Mesodermal cell (in vitro differentiated cells): ENCODE results near the gene ADAMTS9.

ENCODE experiments used
- H3K27ac ChIP-seq: 2 replicates; pipeline ENCODE4 v1.7.0; 2013; ENCODE audit warnings: mild to moderate bottlenecking, low read depth, low read length, moderate library complexity; ENCODE audit not compliant: severe bottlenecking
- H3K36me3 ChIP-seq: 2 replicates; pipeline ENCODE4 v1.7.1; 2013; ENCODE audit warnings: mild to moderate bottlenecking, low read length, moderate library complexity; ENCODE audit not compliant: control insufficient read depth, insufficient read depth
- H3K4me1 ChIP-seq: one replicate; pipeline ENCODE4 v1.7.1; 2013; ENCODE audit warnings: mild to moderate bottlenecking, low read length; ENCODE audit not compliant: insufficient read depth, control insufficient read depth, poor library complexity, severe bottlenecking
- H3K4me3 ChIP-seq: 2 replicates; pipeline ENCODE4 v1.7.0; 2013; ENCODE audit warnings: low read length, control low read depth, mild to moderate bottlenecking; ENCODE audit not compliant: insufficient read depth, poor library complexity, severe bottlenecking; ENCODE audit errors: extremely low read depth
- H3K9me3 ChIP-seq: 2 replicates; pipeline ENCODE4 v1.7.1; 2013; ENCODE audit warnings: mild to moderate bottlenecking, low read length, moderate library complexity; ENCODE audit not compliant: control insufficient read depth
- WGBS, 2 experiments: methylation state at CpG; one replicate each; pipeline ENCODE4 v1.1.5; 2013; ENCODE audit warnings: missing lambda C conversion rate in 2 of 2; ENCODE audit not compliant: insufficient coverage in 2 of 2; 5-methylcytosine and 5-hydroxymethylcytosine counted together

Gene ADAMTS9

DNA sequence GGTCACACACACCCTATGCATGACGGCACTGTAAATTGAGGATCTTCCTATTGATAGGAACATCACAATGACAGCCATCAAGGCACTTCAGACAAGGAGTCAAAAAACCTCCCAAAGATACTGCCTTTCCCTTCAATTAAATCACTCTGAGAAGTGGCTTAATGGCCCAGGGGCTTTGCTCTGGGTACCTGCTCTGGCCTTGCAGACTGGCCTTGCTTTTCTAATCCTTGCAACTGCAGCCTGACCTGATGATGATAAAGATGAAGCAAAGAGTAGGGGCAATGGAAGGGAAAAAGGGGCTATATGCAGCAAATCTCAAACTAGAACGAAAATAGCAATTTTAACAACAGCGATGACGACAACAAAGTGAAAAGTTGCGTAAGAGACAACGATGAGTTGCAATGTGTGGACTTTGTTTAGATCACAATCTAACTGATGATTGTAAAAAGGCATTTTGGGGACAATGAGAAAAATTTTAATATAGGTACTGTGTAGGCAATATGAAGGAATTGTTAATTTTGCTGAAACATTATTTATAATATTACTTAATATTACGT, 14.6 kb downstream of the ADAMTS9 start:
- Histone ChIP-seq H3K36me3 (peaks cover 83% of the 10 kb centered on the region), H3K4me1 (peaks cover 19% of the 10 kb centered on the region), H3K27ac (no peak overlapping the region), H3K4me3 (no peak overlapping the region), H3K9me3 (no peaks in the 10 kb centered on the region)
- WGBS, 2 experiments: 95 to 98% methylated on average over 6 of the region's 7 CpGs

DNA sequence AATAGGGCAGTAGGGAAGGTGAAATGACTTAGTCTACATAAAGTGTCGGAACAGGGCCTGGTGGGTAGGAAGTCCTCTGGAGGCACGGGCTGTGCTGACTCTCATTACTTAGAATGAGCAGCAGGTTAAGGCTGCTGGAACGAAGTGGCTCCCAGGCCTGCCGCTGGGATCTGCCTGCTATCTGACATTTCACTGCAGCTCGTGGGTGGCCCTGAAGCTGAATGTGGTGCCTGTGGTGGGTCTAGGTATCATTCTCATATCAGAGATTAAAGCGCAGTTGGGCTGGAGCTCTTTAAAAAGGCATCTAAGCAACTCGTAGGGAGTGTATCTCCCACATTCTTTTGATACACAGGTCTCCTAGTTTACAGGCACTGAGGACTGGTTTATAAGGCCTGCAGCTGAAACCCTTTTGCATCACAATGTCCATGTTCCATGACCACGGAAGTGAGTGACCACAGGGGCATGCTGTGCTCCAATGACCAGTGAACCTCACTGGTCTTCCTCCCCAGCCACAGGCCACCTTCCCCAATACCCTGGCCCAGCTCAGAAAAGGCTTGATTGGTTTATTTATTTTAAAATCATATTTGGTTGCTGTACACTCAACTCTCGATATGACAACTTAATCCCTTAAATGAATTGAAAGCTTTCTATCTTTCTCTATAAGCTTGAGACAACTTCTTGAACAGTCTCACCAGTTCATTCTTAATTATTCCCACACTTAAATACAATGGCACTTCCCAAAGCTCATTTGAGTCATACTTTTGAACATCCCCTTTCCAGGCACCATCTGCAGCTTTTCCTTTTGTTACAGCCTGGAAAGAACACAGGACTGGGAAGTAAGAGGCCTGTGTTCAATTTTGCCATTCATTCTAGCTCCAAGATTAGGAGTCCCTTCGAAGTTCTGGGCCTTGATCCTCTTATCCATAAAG, 19.0 kb downstream of the ADAMTS9 start:
- WGBS, 2 experiments: 67 to 80% methylated on average over 8 to 9 of the region's 10 CpGs

DNA sequence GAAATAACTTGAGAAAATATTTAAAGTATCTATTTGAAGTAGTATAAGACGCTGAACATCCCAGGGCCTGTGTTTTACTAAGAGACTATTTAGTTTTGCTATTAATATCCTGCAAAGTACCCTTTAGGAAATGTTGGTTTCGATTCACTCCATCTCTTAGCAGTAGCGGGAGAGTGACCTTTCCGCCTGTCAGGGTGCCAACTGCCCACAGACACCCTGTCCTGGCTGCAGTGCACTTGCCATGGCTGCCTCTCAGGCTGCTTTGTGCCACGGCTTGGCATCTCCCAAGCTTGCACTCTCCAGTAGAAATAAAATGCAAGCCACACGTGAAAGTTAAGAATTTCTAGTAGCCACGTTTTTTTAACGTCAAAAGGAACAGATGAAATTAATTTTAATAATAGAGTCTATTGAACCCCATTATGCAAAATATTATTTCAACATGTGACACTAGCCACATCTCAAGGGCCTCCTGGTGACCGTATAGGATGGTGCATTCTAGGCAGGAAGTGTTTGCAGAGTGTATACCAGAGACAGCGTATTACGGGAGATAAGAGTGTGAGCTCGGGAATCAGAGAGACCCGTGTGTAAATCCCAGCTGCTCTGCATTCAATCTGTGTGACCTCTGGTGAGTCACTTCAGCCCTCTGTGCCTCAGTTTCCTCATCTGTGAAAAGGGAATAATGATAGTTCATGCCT, 19.8 kb downstream of the ADAMTS9 start:
- Histone ChIP-seq H3K4me3 (no peak overlapping the region), H3K36me3 (peaks cover 86% of the 10 kb centered on the region), H3K4me1 (no peaks in the 10 kb centered on the region), H3K27ac (no peak overlapping the region), H3K9me3 (peaks cover 3% of the 10 kb centered on the region)
- 92 to 96% methylated on average over 9 to 10 of the region's 13 CpGs for WGBS, 2 experiments

More for the DNA sequence above, 19.0 kb downstream of the ADAMTS9 start:
- Histone ChIP-seq H3K27ac (peak overlapping the region; percentile 11), H3K4me3 (no peak overlapping the region), H3K4me1 (no peaks in the 10 kb centered on the region), H3K36me3 (peaks cover 90% of the 10 kb centered on the region), H3K9me3 (peaks cover 3% of the 10 kb centered on the region)

DNA sequence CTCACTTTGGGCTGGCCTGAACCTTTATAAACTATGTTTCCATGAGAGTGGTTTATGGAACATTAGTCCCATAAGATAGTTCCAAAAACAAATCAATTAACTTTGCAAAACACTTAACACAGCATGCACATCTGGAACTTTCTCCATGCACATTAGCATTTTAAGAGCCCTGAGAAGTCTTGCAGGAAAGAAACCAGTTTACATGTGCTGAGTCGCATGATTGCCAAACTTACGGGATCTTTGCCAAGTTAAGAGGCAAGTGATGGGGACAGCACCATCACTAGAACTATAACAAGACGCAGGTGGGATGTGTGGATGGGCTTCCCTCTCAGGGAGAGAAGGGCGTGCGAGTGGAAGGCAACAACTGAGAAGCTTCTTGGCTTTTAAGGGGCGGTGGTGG, 20.7 kb downstream of the ADAMTS9 start:
- H3K9me3 ChIP-seq: peaks cover 3% of the 10 kb centered on the region
- peaks cover 82% of the 10 kb centered on the region for H3K36me3 ChIP-seq
- no peaks in the 10 kb centered on the region for H3K4me1 ChIP-seq
- H3K27ac ChIP-seq: no peak overlapping the region
- H3K4me3 ChIP-seq: no peak overlapping the region
- 83 to 100% methylated on average over 2 to 3 of the region's 6 CpGs for WGBS, 2 experiments

DNA sequence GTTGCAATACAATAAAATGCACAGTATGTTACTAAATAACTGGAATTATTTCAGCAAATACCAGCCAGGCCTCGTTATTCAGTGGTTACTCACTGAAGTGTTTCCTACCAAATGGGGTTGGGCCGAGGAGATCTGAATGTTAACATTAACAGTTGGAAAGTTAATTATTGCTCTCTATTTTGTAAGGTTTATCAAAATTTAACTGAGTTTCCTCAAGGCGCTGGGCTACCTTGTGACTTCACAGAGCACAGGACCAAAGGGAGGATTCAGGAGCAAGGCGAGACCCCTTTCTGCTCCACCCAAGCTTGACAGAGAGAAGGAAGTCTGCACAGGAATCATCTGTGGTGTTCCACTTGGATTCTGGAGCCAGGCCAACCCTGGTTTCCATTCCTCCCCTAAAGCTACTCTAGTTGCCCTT, 21.6 kb downstream of the ADAMTS9 start:
- Histone ChIP-seq H3K36me3 (peaks cover 74% of the 10 kb centered on the region), H3K27ac (no peak overlapping the region), H3K4me3 (no peak overlapping the region), H3K4me1 (no peaks in the 10 kb centered on the region), H3K9me3 (peaks cover 3% of the 10 kb centered on the region)
- 100% methylated on average over 2 of the region's 4 CpGs for WGBS, 2 experiments

DNA sequence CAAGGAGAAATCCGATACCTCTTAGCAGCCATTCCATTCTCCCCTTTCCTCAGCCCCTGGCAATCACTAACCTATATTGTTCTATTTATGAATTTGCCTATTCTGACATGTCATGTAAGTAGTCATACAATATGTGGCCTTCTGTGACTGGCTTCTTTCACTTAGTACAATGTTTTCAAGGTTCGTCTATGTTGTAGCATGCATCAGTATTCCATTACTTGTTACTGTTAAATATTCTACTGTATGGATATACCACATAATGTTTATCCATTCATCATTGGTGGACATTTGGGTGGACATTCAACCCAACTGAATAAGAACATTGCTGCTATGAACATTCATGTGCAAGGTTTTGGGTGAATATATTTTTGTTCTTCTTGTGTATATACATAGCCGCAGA, 23.4 kb downstream of the ADAMTS9 start:
- H3K9me3 ChIP-seq: peaks cover 3% of the 10 kb centered on the region
- no peak overlapping the region for H3K4me3 ChIP-seq
- H3K27ac ChIP-seq: no peak overlapping the region
- 100% methylated on average over 1 of the region's 3 CpGs; no CpG with 5 or more reads in 1 of the 2 experiments for WGBS, 2 experiments
- peaks cover 73% of the 10 kb centered on the region for H3K36me3 ChIP-seq
- H3K4me1 ChIP-seq: no peaks in the 10 kb centered on the region

DNA sequence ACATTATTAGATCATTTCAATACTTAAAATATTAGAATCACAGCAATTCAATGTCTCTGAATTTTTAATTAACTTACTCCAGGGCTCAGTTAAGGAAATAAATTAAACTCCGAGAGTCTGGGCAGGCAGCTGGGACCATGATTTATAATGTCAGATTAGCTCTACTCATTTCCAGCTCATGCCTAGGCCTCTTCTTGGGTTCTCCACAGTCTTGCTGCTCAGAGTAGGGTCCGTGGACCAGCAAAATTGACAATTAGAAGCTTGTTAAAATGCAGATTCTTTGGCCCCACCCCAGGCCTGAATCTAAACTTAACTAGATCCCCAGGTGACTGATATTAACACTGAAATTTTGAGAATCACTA, 28.2 kb downstream of the ADAMTS9 start:
- H3K4me3 ChIP-seq: no peak overlapping the region
- no peak overlapping the region for H3K27ac ChIP-seq
- H3K4me1 ChIP-seq: no peaks in the 10 kb centered on the region
- peaks cover 74% of the 10 kb centered on the region for H3K36me3 ChIP-seq
- peaks cover 2% of the 10 kb centered on the region for H3K9me3 ChIP-seq
- 100% methylated on average over 1 of the region's 2 CpGs for WGBS, 2 experiments

DNA sequence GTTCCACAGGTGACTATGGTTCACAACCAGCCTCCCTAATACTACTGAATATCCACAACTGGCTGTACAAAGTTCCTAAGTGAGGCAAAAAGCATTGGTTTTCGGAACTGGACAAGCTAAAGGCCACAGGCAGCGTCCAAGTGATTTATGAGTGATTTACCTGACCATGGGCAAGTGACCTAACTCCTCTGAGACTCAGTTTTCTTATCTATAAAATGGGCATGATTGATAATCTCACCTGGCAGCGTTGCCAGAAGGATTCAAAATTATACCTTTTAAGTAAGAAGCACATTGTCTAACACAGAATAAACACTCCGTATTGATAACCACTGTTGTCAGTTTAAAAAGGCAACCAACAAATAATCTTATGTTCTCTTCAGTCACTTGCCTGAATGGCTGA, 29.8 kb downstream of the ADAMTS9 start:
- Histone ChIP-seq H3K36me3 (peaks cover 84% of the 10 kb centered on the region), H3K9me3 (no peaks in the 10 kb centered on the region), H3K4me1 (peaks cover 4% of the 10 kb centered on the region), H3K27ac (no peak overlapping the region), H3K4me3 (no peak overlapping the region)
- WGBS, 2 experiments: 95 to 100% methylated on average over 4 of the region's 4 CpGs

DNA sequence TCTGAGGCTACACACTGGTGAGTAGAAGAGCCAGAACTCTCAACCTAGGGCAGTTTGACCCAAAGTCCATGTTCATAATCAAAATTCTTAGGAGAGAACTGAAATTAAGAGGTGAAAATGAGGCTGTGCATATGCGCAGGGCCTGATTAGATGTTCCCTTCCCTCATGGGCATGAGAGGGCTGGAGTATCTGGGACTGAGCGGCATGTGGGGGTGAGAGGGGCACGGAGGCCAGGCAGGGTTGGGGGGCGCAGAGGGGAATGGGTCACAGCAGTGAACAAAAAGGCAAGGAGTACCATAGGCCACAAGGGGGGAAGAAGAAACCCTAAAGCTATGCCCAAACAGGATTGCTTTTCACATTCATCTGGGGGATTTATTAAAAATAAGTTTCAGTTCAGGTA, 31.3 kb downstream of the ADAMTS9 start:
- H3K4me1 ChIP-seq: peaks cover 6% of the 10 kb centered on the region
- no peak overlapping the region for H3K4me3 ChIP-seq
- no peaks in the 10 kb centered on the region for H3K9me3 ChIP-seq
- peaks cover 90% of the 10 kb centered on the region for H3K36me3 ChIP-seq
- WGBS, 2 experiments: 96% methylated on average over 2 to 4 of the region's 4 CpGs
- no peak overlapping the region for H3K27ac ChIP-seq

DNA sequence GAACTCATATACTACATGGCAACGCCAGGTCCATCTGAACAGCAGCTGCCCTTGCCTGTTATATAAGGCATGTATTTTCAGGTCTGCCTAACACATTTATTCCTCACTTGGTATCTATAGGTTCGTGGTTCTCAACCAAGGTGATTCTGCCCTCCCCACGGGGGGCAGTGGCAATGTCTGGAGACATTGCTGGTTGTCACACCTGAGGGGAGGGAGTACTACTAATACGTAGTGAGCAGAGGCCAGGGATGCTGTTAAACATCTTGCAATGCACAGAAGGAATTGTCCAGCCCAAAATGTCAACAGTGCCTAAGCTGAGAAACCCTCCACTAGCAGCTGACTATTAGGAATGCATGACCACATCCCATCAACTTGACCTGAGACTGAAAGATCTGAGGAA, 32.6 kb downstream of the ADAMTS9 start:
- peaks cover 95% of the 10 kb centered on the region for H3K36me3 ChIP-seq
- H3K4me1 ChIP-seq: peaks cover 19% of the 10 kb centered on the region
- no peak overlapping the region for H3K27ac ChIP-seq
- no peaks in the 10 kb centered on the region for H3K9me3 ChIP-seq
- H3K4me3 ChIP-seq: no peak overlapping the region
- WGBS, 2 experiments: 82 to 100% methylated on average over 1 to 2 of the region's 4 CpGs
